SK-N-SH treated with all-trans-retinoic acid at 6 μM for 48 hours (cell line): ENCODE data around the gene CZIB.

ENCODE experiments used
- ARNTL ChIP-seq: fragments of 450-650 bp; formaldehyde crosslinking; IDR thresholded peaks from 2 replicates; pipeline ENCODE4 v1.5.0; 2020; ENCODE audit warnings: low read depth, mild to moderate bottlenecking, moderate library complexity, borderline replicate concordance
- CREB5 ChIP-seq: fragments of 250-450 bp; sonication (Bioruptor Pico); IDR thresholded peaks from 2 replicates; pipeline ENCODE4 v1.5.1; 2020; ENCODE audit warnings: low read depth, mild to moderate bottlenecking, moderate library complexity
- CSRNP3 ChIP-seq: fragments of 250-450 bp; sonication (Bioruptor Pico); IDR thresholded peaks from 2 replicates; pipeline ENCODE4 v1.5.1; 2021; ENCODE audit warnings: mild to moderate bottlenecking, moderate library complexity
- ESRRG ChIP-seq: fragments of 250-450 bp; sonication (Bioruptor Pico); IDR thresholded peaks from 2 replicates; pipeline ENCODE4 v1.6.1; 2021; ENCODE audit warnings: mild to moderate bottlenecking
- PATZ1 ChIP-seq: fragments of 250-450 bp; sonication (Bioruptor Pico); IDR thresholded peaks from 2 replicates; pipeline ENCODE4 v1.8.0; 2020; ENCODE audit warnings: mild to moderate bottlenecking, moderate library complexity, borderline replicate concordance
- POU6F1 ChIP-seq: fragments of 250-450 bp; sonication (Bioruptor Pico); IDR thresholded peaks from 2 replicates; pipeline ENCODE4 v1.8.0; 2021; ENCODE audit warnings: low read depth, mild to moderate bottlenecking, moderate library complexity, borderline replicate concordance
- PPARA ChIP-seq: fragments of 250-450 bp; sonication (Bioruptor Pico); IDR thresholded peaks from 2 replicates; pipeline ENCODE4 v1.5.0; 2020; ENCODE audit warnings: mild to moderate bottlenecking, borderline replicate concordance
- RARB ChIP-seq: fragments of 250-450 bp; sonication (Bioruptor Pico); IDR thresholded peaks from 2 replicates; pipeline ENCODE4 v1.8.0; 2021; ENCODE audit warnings: mild to moderate bottlenecking, moderate library complexity
- TCF4 ChIP-seq: fragments of 250-450 bp; sonication (Bioruptor Pico); IDR thresholded peaks from 2 replicates; pipeline ENCODE4 v1.8.0; 2021; ENCODE audit warnings: mild to moderate bottlenecking, moderate library complexity, borderline replicate concordance
- ZC3H10 ChIP-seq: fragments of 250-450 bp; sonication (Bioruptor Pico); IDR thresholded peaks from 2 replicates; pipeline ENCODE4 v1.5.1; 2021; ENCODE audit warnings: mild to moderate bottlenecking, moderate library complexity
- ZNF565 ChIP-seq: fragments of 450-650 bp; formaldehyde crosslinking; conservative IDR thresholded peaks from 2 replicates; pipeline ENCODE4 v1.5.0; 2020; ENCODE audit warnings: low read depth, mild to moderate bottlenecking, moderate library complexity
- ZNF70 ChIP-seq: fragments of 450-650 bp; formaldehyde crosslinking; IDR thresholded peaks from 2 replicates; pipeline ENCODE4 v1.5.0; 2020; ENCODE audit warnings: mild to moderate bottlenecking, moderate library complexity
- ZNF8 ChIP-seq: fragments of 450-650 bp; formaldehyde crosslinking; IDR thresholded peaks from 2 replicates; pipeline ENCODE4 v1.5.0; 2020; ENCODE audit warnings: mild to moderate bottlenecking, moderate library complexity

GRCh38 chr1:53180951-53181350 is 39.5 kb downstream of the CZIB start:
- TF ChIP-seq PATZ1 (CRISPR knock-in tag) (no peak), ESRRG (CRISPR knock-in tag) (no peak), ZNF8 (CRISPR knock-in tag) (no peak), TCF4 (no peak), RARB (CRISPR knock-in tag) (no peak), POU6F1 (CRISPR knock-in tag) (no peak), PPARA (CRISPR knock-in tag) (no peak), CSRNP3 (no peak), ZNF565 (CRISPR knock-in tag) (no peak), CREB5 (no peak), ZNF70 (CRISPR knock-in tag) (no peak), ZC3H10 (CRISPR knock-in tag) (no peak), ARNTL (CRISPR knock-in tag) (no peak)
